ENCODE results near the gene RIPK3. TPM values are rescaled to one million over a fixed set of nuclear protein-coding genes. Genes with fewer than 3 reads are reported as not detected.
"Not testable (repeated sequence)": the region's sequence is repeated elsewhere in the genome, so short reads cannot be mapped to it uniquely, and the experiment has no call there.

Gene RIPK3
- total RNA-seq, 2 experiments from 2014 or later = 8.1 to 14.5 TPM

- intact Hi-C loops (cut with micrococcal nuclease; ENCODE audit: unreplicated experiment); H4K20me1 ChIP-seq (ENCODE audit: insufficient read depth, low read length); H3K36me3 ChIP-seq (ENCODE audit: insufficient read depth, low read length); DNase-seq (ENCODE audit: low spot score); H3K4me3 ChIP-seq (ENCODE audit: low read depth, low read length, poor library complexity, severe bottlenecking); CTCF ChIA-PET (ENCODE audit: unreplicated experiment); H2AFZ ChIP-seq (ENCODE audit: low read length); H3K4me2 ChIP-seq (ENCODE audit: low read length); H3K9me2 ChIP-seq (ENCODE audit: insufficient read depth, low read length); H3K9me3 ChIP-seq (ENCODE audit: low read length); H3K79me2 ChIP-seq (ENCODE audit: insufficient read depth, low read depth, low read length); H3K27ac ChIP-seq (ENCODE audit: low read depth, low read length, poor library complexity, severe bottlenecking); BruUV-seq (replicated peaks): not testable (repeated sequence)
- H3K4me1 ChIP-seq (ENCODE audit: insufficient read depth, low read length, poor library complexity, severe bottlenecking) = peaks cover 13% of the 10 kb centered on the region
- POLR2A ChIA-PET = interaction anchor here (0.6 to 1.4 kb wide), 3 partner anchors 15 to 60 kb away, joined by 3 to 6 read pairs (median 4); no protein-coding TSS in a partner anchor
These were observed 31.8 kb upstream of the RIPK3 start for GRCh38 chr14:24371605-24372004.

- peaks cover 9% of the 10 kb centered on the region; the same call in 1 of the 2 replicates for H3K36me3 ChIP-seq (ENCODE audit: insufficient read depth, low read length)
- H4K20me1 ChIP-seq (ENCODE audit: insufficient read depth, low read length) = no peaks in the 10 kb centered on the region
- DNase-seq (ENCODE audit: low spot score) = no peak
- TF ChIP-seq CTCF (conservative IDR thresholded peaks at IDR 0.05; ENCODE audit: low read length) (no peak), EZH2phosphoT487 (IDR thresholded peaks at IDR 0.05; ENCODE audit: borderline replicate concordance, low read depth, low read length) (no peak)
- H3K4me1 ChIP-seq (ENCODE audit: insufficient read depth, low read length, poor library complexity, severe bottlenecking) = peaks cover 19% of the 10 kb centered on the region
- H2AFZ ChIP-seq (ENCODE audit: low read length) = no peak overlapping the region
- no peak overlapping the region for H3K27ac ChIP-seq (ENCODE audit: low read depth, low read length, poor library complexity, severe bottlenecking)
- no peaks in the 10 kb centered on the region for H3K9me2 ChIP-seq (ENCODE audit: insufficient read depth, low read length)
- H3K79me2 ChIP-seq (ENCODE audit: insufficient read depth, low read depth, low read length) = peaks cover 3% of the 10 kb centered on the region; the same call in 1 of the 2 replicates
- intact Hi-C loops (cut with micrococcal nuclease; ENCODE audit: unreplicated experiment) = no loop called here
- no TSS peak for BruUV-seq (replicated peaks)
- H3K4me3 ChIP-seq (ENCODE audit: low read depth, low read length, poor library complexity, severe bottlenecking) = no peak overlapping the region
- ChIA-PET POLR2A (interaction anchor here (0.6 to 1.4 kb wide), 5 partner anchors 14 to 61 kb away, joined by 3 to 6 read pairs (median 5); no protein-coding TSS in a partner anchor), CTCF (ENCODE audit: unreplicated experiment) (interaction anchor here (0.5 to 0.6 kb wide), 2 partner anchors 64 to 105 kb away, joined by 3 to 5 read pairs; no protein-coding TSS in a partner anchor)
- no peaks in the 10 kb centered on the region for H3K9me3 ChIP-seq (ENCODE audit: low read length)
- H3K4me2 ChIP-seq (ENCODE audit: low read length) = no peak overlapping the region
These were observed 31.0 kb upstream of the RIPK3 start for GRCh38 chr14:24370748-24371147.

- Histone ChIP-seq H3K9me2 (ENCODE audit: insufficient read depth, low read length) (no peaks in the 10 kb centered on the region), H3K27ac (ENCODE audit: low read depth, low read length, poor library complexity, severe bottlenecking) (no peak overlapping the region), H2AFZ (ENCODE audit: low read length) (no peak overlapping the region), H3K4me1 (ENCODE audit: insufficient read depth, low read length, poor library complexity, severe bottlenecking) (peaks cover 25% of the 10 kb centered on the region), H4K20me1 (ENCODE audit: insufficient read depth, low read length) (no peaks in the 10 kb centered on the region), H3K4me2 (ENCODE audit: low read length) (no peak overlapping the region), H3K36me3 (ENCODE audit: insufficient read depth, low read length) (peaks cover 9% of the 10 kb centered on the region; the same call in 1 of the 2 replicates), H3K4me3 (ENCODE audit: low read depth, low read length, poor library complexity, severe bottlenecking) (no peak overlapping the region), H3K9me3 (ENCODE audit: low read length) (no peaks in the 10 kb centered on the region), H3K79me2 (ENCODE audit: insufficient read depth, low read depth, low read length) (peaks cover 3% of the 10 kb centered on the region; the same call in 1 of the 2 replicates)
- POLR2A ChIA-PET = interaction anchor here (0.6 to 1.4 kb wide), 4 partner anchors 15 to 62 kb away, joined by 3 to 6 read pairs (median 5); no protein-coding TSS in a partner anchor
- no TSS peak for BruUV-seq (replicated peaks)
- intact Hi-C loops (cut with micrococcal nuclease; ENCODE audit: unreplicated experiment) = loop anchor here (5.0 to 10.0 kb wide), 2 partner anchors 173 to 805 kb away; partner anchors contain the start of genes AP1G2 and TM9SF1
- CTCF ChIA-PET (ENCODE audit: unreplicated experiment) = interaction anchor here (0.5 kb wide), 1 partner anchor 63 kb away, joined by 9 read pairs; no protein-coding TSS in a partner anchor
- no peak for TF ChIP-seq EZH2phosphoT487 (IDR thresholded peaks at IDR 0.05; ENCODE audit: borderline replicate concordance, low read depth, low read length)
- no peak for TF ChIP-seq CTCF (conservative IDR thresholded peaks at IDR 0.05; ENCODE audit: low read length)
- no peak for DNase-seq (ENCODE audit: low spot score)
These were observed 30.3 kb upstream of the RIPK3 start for GRCh38 chr14:24369907-24370687.
